ENCODE data around the gene LRP1B.

GRCh38 chr2:140200764-140201163 lies 1930.1 kb downstream of the LRP1B start:
- no peak for TF ChIP-seq POLR2A (IDR thresholded peaks at IDR 0.05)
- no peak for TF ChIP-seq CTCF (IDR thresholded peaks at IDR 0.05)
